A673 (cell line): Measurements from ENCODE around the gene ZBP1. TPM values are rescaled to one million over a fixed set of nuclear protein-coding genes. Genes with fewer than 3 reads are reported as not detected.

ENCODE experiments used
- BruUV-seq: library from RNA; stranded (reverse); fragments of 400-500 nt; replicated peaks from 2 replicates; lab custom pipeline; 2021; lab: Mats Ljungman, UMichigan
- CTCF ChIA-PET: fragments of 300-600 bp; sonication (Branson Sonifier 250); formaldehyde crosslinking; loops from one replicate; lab custom pipeline; 2022; ENCODE audit warnings: antibody characterized with exemption; lab: Charles Lee
- POLR2A ChIA-PET: fragments of 300-600 bp; sonication (Branson Sonifier 250); formaldehyde crosslinking; loops from one replicate; lab custom pipeline; 2022; ENCODE audit warnings: antibody characterized with exemption; ENCODE audit not compliant: low non-redundant PET; lab: Charles Lee
- DNase-seq: peaks from one replicate; pipeline ENCODE4 v3.0.0-alpha.2; 2015; ENCODE audit warnings: low spot score
- H3K27ac ChIP-seq: fragments of 200-600 bp; sonication (generic); 2 replicates; pipeline ENCODE4 v1.5.1; 2016; ENCODE audit warnings: mixed run types, low read depth, mild to moderate bottlenecking, mixed read lengths, antibody characterized with exemption, low read length; ENCODE audit not compliant: poor library complexity, severe bottlenecking
- H3K27me3 ChIP-seq: fragments of 200-600 bp; sonication (generic); replicated peaks from 2 replicates; pipeline ENCODE4 v1.6.1; 2017; ENCODE audit warnings: mixed run types, low read depth, mild to moderate bottlenecking, mixed read lengths, antibody characterized with exemption, low read length; ENCODE audit not compliant: insufficient read depth, poor library complexity
- H3K36me3 ChIP-seq: fragments of 200-600 bp; sonication (generic); 2 replicates; pipeline ENCODE4 v1.6.1; 2016; ENCODE audit warnings: mixed run types, mild to moderate bottlenecking, mixed read lengths, antibody characterized with exemption, low read length; ENCODE audit not compliant: insufficient read depth, poor library complexity, severe bottlenecking
- H3K4me1 ChIP-seq: fragments of 200-600 bp; sonication (generic); 2 replicates; pipeline ENCODE4 v1.6.1; 2017; ENCODE audit warnings: mixed run types, mild to moderate bottlenecking, mixed read lengths, antibody characterized with exemption, low read length; ENCODE audit not compliant: insufficient read depth, poor library complexity, severe bottlenecking
- H3K4me3 ChIP-seq: fragments of 200-600 bp; sonication (generic); 2 replicates; pipeline ENCODE4 v1.5.1; 2016; ENCODE audit warnings: low read depth, mixed run types, mild to moderate bottlenecking, mixed read lengths, low read length; ENCODE audit not compliant: poor library complexity, severe bottlenecking
- H3K9me3 ChIP-seq: fragments of 200-600 bp; sonication (generic); 2 replicates; pipeline ENCODE4 v1.6.1; 2016; ENCODE audit warnings: mixed run types, low read depth, mild to moderate bottlenecking, mixed read lengths, antibody characterized with exemption, low read length; ENCODE audit not compliant: poor library complexity, severe bottlenecking
- EZH2 ChIP-seq: fragments of 200-600 bp; sonication (generic); IDR thresholded peaks from 2 replicates; pipeline ENCODE4 v1.6.1; 2017; ENCODE audit warnings: borderline replicate concordance, low read depth, mild to moderate bottlenecking, mixed read lengths, antibody characterized with exemption, low read length; ENCODE audit not compliant: poor library complexity, severe bottlenecking
- intact Hi-C: fragments of 100-400 bp; cut with micrococcal nuclease; formaldehyde crosslinking; loops from one replicate; pipeline ENCODE4 v1.10.0; 2022; ENCODE audit not compliant: unreplicated experiment
- total RNA-seq: library from RNA; stranded (reverse); gene quantifications from 2 replicates; pipeline ENCODE4 v1.2.3, GENCODE V29; 2021
- TF ChIP-seq, protein P1 (sequence below): fragments of 300-800, 200-600 bp; sonication (generic); conservative IDR thresholded peaks from 2 replicates; pipeline ENCODE4 v1.5.1; 2017; ENCODE audit warnings: low read depth, mild to moderate bottlenecking, antibody characterized with exemption, low read length, moderate library complexity, mixed read lengths

ZBP1 gene
- total RNA-seq, 1 experiment from 2014 or later: not detected

DNA sequence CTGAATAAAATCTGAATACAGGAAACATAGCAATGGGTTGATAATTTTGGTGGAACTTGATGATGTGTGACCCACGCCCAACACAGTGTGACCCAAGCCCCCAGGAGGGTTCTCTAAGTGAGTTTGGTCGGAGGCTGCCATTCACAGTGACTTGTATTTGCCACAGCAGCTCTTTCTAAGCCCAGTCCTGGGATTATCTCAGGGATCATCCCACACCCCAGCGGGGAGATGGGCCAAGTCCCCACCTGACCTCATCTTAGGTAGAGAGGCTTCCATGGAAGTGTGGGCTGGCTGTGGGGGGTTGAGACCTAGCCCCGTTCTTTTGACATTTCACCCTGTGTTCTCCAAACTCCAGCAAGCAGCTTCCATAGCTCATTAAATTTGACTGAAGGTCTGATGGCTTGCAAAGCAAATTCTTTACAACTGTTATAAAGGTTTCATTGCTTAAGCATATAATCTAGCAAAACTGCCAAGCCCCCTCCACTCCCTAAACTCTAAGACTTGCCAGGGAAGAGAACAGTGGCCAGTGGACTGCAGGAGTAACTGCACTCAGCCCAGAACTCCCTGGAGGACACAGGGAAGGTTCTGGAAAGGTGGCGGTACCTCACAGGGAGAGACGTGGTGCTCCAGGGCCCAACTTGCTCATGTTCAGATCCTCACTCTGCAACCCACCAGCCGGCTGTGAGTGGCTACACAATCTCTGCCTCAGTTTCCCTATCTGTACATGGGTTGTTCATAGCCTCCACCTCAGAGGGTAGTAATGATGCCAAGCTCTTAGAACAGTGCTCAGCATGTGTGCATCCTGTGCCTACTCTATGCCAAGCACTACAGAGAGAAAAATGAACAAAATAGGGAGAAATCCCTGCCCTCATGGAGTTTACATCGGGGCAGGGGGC, 60.3 kb downstream of the ZBP1 start:
- no peaks in the 10 kb centered on the region for H3K36me3 ChIP-seq
- no TSS peak for BruUV-seq
- H3K27ac ChIP-seq: no peak overlapping the region
- ChIA-PET POLR2A (no interaction called here), CTCF (no interaction called here)
- H3K4me3 ChIP-seq: no peak overlapping the region
- intact Hi-C loops: no loop called here
- no peaks in the 10 kb centered on the region for H3K27me3 ChIP-seq
- no peaks in the 10 kb centered on the region for H3K4me1 ChIP-seq
- no peak for TF ChIP-seq EZH2
- TF ChIP-seq, protein P1, sequence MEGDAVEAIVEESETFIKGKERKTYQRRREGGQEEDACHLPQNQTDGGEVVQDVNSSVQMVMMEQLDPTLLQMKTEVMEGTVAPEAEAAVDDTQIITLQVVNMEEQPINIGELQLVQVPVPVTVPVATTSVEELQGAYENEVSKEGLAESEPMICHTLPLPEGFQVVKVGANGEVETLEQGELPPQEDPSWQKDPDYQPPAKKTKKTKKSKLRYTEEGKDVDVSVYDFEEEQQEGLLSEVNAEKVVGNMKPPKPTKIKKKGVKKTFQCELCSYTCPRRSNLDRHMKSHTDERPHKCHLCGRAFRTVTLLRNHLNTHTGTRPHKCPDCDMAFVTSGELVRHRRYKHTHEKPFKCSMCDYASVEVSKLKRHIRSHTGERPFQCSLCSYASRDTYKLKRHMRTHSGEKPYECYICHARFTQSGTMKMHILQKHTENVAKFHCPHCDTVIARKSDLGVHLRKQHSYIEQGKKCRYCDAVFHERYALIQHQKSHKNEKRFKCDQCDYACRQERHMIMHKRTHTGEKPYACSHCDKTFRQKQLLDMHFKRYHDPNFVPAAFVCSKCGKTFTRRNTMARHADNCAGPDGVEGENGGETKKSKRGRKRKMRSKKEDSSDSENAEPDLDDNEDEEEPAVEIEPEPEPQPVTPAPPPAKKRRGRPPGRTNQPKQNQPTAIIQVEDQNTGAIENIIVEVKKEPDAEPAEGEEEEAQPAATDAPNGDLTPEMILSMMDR: no peak
- H3K9me3 ChIP-seq: no peaks in the 10 kb centered on the region
- no peak for DNase-seq

DNA sequence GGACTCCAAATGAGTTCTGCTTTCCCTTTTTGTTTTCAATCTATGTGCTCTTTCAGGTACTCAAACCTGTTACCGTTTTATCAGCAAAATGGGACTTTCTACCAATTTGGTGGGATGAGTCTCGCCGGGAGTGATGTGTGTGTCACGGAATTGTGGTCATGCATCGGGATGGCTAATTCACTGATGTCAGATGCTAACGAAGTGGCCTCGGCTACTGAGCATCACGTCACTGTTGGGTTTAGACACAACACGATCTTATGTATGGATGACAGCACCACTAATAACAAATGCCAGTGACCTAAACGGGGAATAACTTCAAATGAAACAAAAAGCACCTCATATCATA, 61.0 kb downstream of the ZBP1 start:
- CTCF ChIA-PET: no interaction called here

DNA sequence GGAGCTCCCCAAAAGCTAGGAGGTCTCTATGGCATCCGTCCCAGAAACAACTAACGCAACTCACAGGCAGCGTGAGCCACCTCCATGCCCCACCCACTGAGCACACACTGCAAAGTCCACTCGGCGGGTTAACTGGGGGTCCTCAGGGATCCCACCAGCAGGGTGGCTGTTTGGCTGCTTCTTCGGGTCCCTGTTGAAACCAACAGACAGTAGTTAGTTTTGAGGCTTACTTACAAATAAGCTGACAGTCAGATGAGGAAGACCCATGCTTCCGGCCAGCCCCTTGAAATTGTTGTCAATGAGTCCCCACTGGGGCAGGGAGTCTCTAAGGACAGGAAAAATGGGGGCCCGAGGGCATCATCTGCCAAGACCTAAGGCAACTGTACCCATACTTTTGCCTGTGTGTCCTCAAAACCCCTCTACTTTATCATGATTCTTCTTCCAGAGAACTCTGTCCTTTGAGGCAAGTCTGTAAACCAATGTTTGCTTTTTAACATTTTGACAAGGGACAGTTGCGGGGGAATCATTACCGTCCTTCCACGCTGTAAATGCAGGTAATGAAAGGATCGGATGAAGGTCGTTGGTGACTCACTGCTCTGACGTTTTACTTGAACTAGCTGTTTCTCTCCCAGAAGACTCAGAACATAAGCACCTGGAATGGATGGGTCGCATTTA, 61.5 kb downstream of the ZBP1 start:
- TF ChIP-seq EZH2: no peak
- TF ChIP-seq, protein P1: no peak
- Histone ChIP-seq H3K9me3 (no peaks in the 10 kb centered on the region), H3K4me1 (no peaks in the 10 kb centered on the region), H3K36me3 (no peaks in the 10 kb centered on the region), H3K27ac (no peak overlapping the region), H3K27me3 (no peaks in the 10 kb centered on the region), H3K4me3 (no peak overlapping the region)
- no peak for DNase-seq
- ChIA-PET POLR2A (no interaction called here), CTCF (no interaction called here)
- no TSS peak for BruUV-seq
- intact Hi-C loops: no loop called here

More for the DNA sequence above, 61.0 kb downstream of the ZBP1 start:
- H3K36me3 ChIP-seq: no peaks in the 10 kb centered on the region
- no TSS peak for BruUV-seq
- no peak overlapping the region for H3K4me3 ChIP-seq
- no peak for TF ChIP-seq EZH2
- TF ChIP-seq, protein P1: no peak
- no peaks in the 10 kb centered on the region for H3K9me3 ChIP-seq
- intact Hi-C loops: no loop called here
- no peak for DNase-seq
- H3K27me3 ChIP-seq: no peaks in the 10 kb centered on the region
- POLR2A ChIA-PET: no interaction called here
- no peak overlapping the region for H3K27ac ChIP-seq
- H3K4me1 ChIP-seq: no peaks in the 10 kb centered on the region
